ENCODE measurements around the gene NTRK2.

NTRK2 gene

GRCh38 chr9:84975926-84976325 lies 306.4 kb downstream of the NTRK2 start:
- TF ChIP-seq CTCF (IDR thresholded peaks at IDR 0.05; ENCODE audit: extremely low read depth, missing control alignments) = no peak
- no peak for DNase-seq (ENCODE audit: low spot score)

GRCh38 chr9:84978661-84979060 lies 309.1 kb downstream of the NTRK2 start:
- no peak for TF ChIP-seq CTCF (IDR thresholded peaks at IDR 0.05; ENCODE audit: extremely low read depth, missing control alignments)
- DNase-seq (ENCODE audit: low spot score) = no peak

GRCh38 chr9:84983749-84984148 lies 314.2 kb downstream of the NTRK2 start:
- TF ChIP-seq CTCF (IDR thresholded peaks at IDR 0.05; ENCODE audit: extremely low read depth, missing control alignments) = no peak
- DNase-seq (ENCODE audit: low spot score) = no peak

GRCh38 chr9:84988621-84989020 lies 319.1 kb downstream of the NTRK2 start:
- no peak for DNase-seq (ENCODE audit: low spot score)
- TF ChIP-seq CTCF (IDR thresholded peaks at IDR 0.05; ENCODE audit: extremely low read depth, missing control alignments) = no peak

- DNase-seq (ENCODE audit: low spot score) = no peak
- TF ChIP-seq CTCF (IDR thresholded peaks at IDR 0.05; ENCODE audit: extremely low read depth, missing control alignments) = no peak
Measured at GRCh38 chr9:84990416-84990815, 320.9 kb downstream of the NTRK2 start.

- no peak for TF ChIP-seq CTCF (IDR thresholded peaks at IDR 0.05; ENCODE audit: extremely low read depth, missing control alignments)
- DNase-seq (ENCODE audit: low spot score) = no peak
Measured at GRCh38 chr9:84990850-84991513, 321.5 kb downstream of the NTRK2 start.

GRCh38 chr9:84991514-84991870 lies 322.0 kb downstream of the NTRK2 start:
- no peak for DNase-seq (ENCODE audit: low spot score)
- TF ChIP-seq CTCF (IDR thresholded peaks at IDR 0.05; ENCODE audit: extremely low read depth, missing control alignments) = no peak

Data from GM20000 (cell line).